ENCODE results near the gene SNRPB. TPM values are rescaled to one million over a fixed set of nuclear protein-coding genes. Genes with fewer than 3 reads are reported as not detected.

Gene SNRPB
- total RNA-seq, 1 donor from 2014 or later = 103 TPM

DNA sequence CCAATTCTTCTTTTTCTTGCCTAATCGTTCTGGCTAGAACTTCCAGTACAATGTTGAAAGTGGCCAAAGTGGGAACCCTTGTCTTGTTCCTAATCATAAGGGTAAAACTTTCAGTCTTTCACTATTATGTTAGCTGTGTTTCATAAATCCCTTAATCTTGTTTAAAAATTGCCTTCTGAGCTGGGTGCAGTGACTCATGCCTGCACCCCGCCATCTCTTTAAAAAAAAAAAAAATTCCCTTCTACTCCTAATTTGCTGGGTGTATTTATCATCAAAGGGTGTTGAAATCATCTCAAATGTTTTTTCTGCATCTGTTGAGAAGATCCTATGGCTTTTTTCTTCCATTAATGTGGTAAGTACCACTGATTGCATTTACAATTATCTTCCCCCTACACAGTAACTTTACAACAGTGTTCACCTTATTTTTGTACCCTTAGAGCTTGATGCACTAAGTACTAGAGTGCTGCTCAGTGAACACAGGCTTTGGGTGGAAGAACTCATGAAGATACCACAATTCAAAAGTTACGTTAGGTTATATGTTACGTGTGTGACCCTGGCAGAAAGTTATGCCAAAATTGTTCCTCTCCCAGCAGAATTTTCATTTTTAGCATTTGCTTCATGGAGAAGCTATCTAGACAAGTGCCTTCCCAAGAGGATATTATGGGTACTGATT is 9.7 kb downstream of the SNRPB start:
- no peak overlapping the region for H3K4me3 Mint-ChIP-seq (ENCODE audit: unreplicated experiment)
- no peaks in the 10 kb centered on the region for H3K9me3 Mint-ChIP-seq (ENCODE audit: low read depth)
- no peak for TF ChIP-seq CTCF (IDR thresholded peaks at IDR 0.05)
- peaks cover 11% of the 10 kb centered on the region for H3K4me1 Mint-ChIP-seq (ENCODE audit: low read depth)
- H3K36me3 Mint-ChIP-seq (ENCODE audit: low read depth) = peaks cover 48% of the 10 kb centered on the region
- no peaks in the 10 kb centered on the region for H3K27me3 Mint-ChIP-seq (ENCODE audit: low read depth)
- no peak overlapping the region for H3K27ac Mint-ChIP-seq (ENCODE audit: unreplicated experiment)
- no peak for DNase-seq (ENCODE audit: low spot score)

GRCh38 chr20:2459981-2460751 is 10.4 kb downstream of the SNRPB start:
- Mint-ChIP-seq H3K27ac (ENCODE audit: unreplicated experiment) (no peak overlapping the region), H3K36me3 (ENCODE audit: low read depth) (peaks cover 40% of the 10 kb centered on the region), H3K9me3 (ENCODE audit: low read depth) (no peaks in the 10 kb centered on the region), H3K27me3 (ENCODE audit: low read depth) (no peaks in the 10 kb centered on the region), H3K4me3 (ENCODE audit: unreplicated experiment) (no peak overlapping the region), H3K4me1 (ENCODE audit: low read depth) (peaks cover 12% of the 10 kb centered on the region)
- no peak for TF ChIP-seq CTCF (IDR thresholded peaks at IDR 0.05)
- no peak for DNase-seq (ENCODE audit: low spot score)

GRCh38 chr20:2458919-2459499 is 11.6 kb downstream of the SNRPB start:
- H3K4me3 Mint-ChIP-seq (ENCODE audit: unreplicated experiment) = no peak overlapping the region
- H3K27me3 Mint-ChIP-seq (ENCODE audit: low read depth) = no peaks in the 10 kb centered on the region
- no peak for TF ChIP-seq CTCF (IDR thresholded peaks at IDR 0.05)
- no peak for DNase-seq (ENCODE audit: low spot score)
- H3K9me3 Mint-ChIP-seq (ENCODE audit: low read depth) = no peaks in the 10 kb centered on the region
- peaks cover 12% of the 10 kb centered on the region for H3K4me1 Mint-ChIP-seq (ENCODE audit: low read depth)
- H3K36me3 Mint-ChIP-seq (ENCODE audit: low read depth) = peaks cover 33% of the 10 kb centered on the region
- no peak overlapping the region for H3K27ac Mint-ChIP-seq (ENCODE audit: unreplicated experiment)

- no peaks in the 10 kb centered on the region for H3K9me3 Mint-ChIP-seq (ENCODE audit: low read depth)
- TF ChIP-seq CTCF (IDR thresholded peaks at IDR 0.05) = no peak
- H3K4me3 Mint-ChIP-seq (ENCODE audit: unreplicated experiment) = no peak overlapping the region
- H3K27ac Mint-ChIP-seq (ENCODE audit: unreplicated experiment) = peak overlapping the region; percentile 57
- no peaks in the 10 kb centered on the region for H3K27me3 Mint-ChIP-seq (ENCODE audit: low read depth)
- DNase-seq (ENCODE audit: low spot score) = no peak
- H3K36me3 Mint-ChIP-seq (ENCODE audit: low read depth) = peaks cover 9% of the 10 kb centered on the region
- H3K4me1 Mint-ChIP-seq (ENCODE audit: low read depth) = peaks cover 12% of the 10 kb centered on the region
These were observed 14.7 kb downstream of the SNRPB start for GRCh38 chr20:2455771-2456497.

DNA sequence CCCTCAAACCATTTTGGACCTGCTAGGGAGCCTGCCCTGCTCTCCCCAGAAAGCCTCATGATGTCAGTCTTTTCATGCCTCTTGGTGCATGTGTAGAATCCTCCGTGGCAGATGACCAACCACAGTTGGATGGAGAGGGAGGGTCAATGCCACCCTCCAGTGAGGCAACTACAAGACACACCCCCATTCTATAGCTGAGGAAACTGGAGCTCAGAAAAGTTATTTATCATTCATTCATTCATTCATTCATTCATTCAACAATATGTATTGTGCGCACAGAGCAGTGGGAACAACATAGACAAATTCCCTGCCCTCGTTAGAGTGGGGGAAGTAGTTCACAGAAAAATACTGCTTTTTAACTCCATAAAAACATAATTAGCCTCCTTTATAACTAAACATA is 16.8 kb downstream of the SNRPB start:
- H3K4me1 Mint-ChIP-seq (ENCODE audit: low read depth) = peaks cover 12% of the 10 kb centered on the region
- no peak overlapping the region for H3K4me3 Mint-ChIP-seq (ENCODE audit: unreplicated experiment)
- DNase-seq (ENCODE audit: low spot score) = no peak
- H3K9me3 Mint-ChIP-seq (ENCODE audit: low read depth) = no peaks in the 10 kb centered on the region
- TF ChIP-seq CTCF (IDR thresholded peaks at IDR 0.05) = no peak
- no peaks in the 10 kb centered on the region for H3K27me3 Mint-ChIP-seq (ENCODE audit: low read depth)
- H3K27ac Mint-ChIP-seq (ENCODE audit: unreplicated experiment) = no peak overlapping the region
- no peaks in the 10 kb centered on the region for H3K36me3 Mint-ChIP-seq (ENCODE audit: low read depth)
